Panc1 (cell line): ENCODE data around the gene SERPINF2. TPM values are rescaled to one million over a fixed set of nuclear protein-coding genes. Genes with fewer than 3 reads are reported as not detected.

Experiments
- ATAC-seq: fragments of 200-7000 bp; cut with Tn5 transposase; 2 replicates; pipeline ENCODE4 v1.9.1; 2020; ENCODE audit warnings: mild to moderate bottlenecking, moderate library complexity
- BruUV-seq: library from RNA; stranded (reverse); fragments of 400-500 nt; replicated peaks from 2 replicates; lab custom pipeline; 2021; lab: Mats Ljungman, UMichigan
- CTCF ChIA-PET: fragments of 300-600 bp; sonication (Branson Sonifier 250); formaldehyde crosslinking; loops from one replicate; lab custom pipeline; 2022; ENCODE audit warnings: antibody characterized with exemption; lab: Charles Lee
- POLR2A ChIA-PET: fragments of 300-600 bp; sonication (Branson Sonifier 250); formaldehyde crosslinking; loops from one replicate; lab custom pipeline; 2022; ENCODE audit warnings: antibody characterized with exemption; lab: Charles Lee
- DNase-seq: peaks from one replicate; pipeline ENCODE4 v3.0.0-alpha.2; 2010; ENCODE audit warnings: low read depth, low spot score
- H3K27ac ChIP-seq: 2 replicates; pipeline ENCODE4 v1.5.1; 2011; ENCODE audit warnings: mild to moderate bottlenecking, low read length, inconsistent platforms
- H3K27me3 ChIP-seq: fragments of 200-500 bp; sonication (Bioruptor generic); 2 replicates; pipeline ENCODE4 v1.6.0; 2014; ENCODE audit warnings: low read length, inconsistent platforms; ENCODE audit not compliant: control insufficient read depth, insufficient read depth
- H3K36me3 ChIP-seq: fragments of 200-500 bp; sonication (Bioruptor generic); 2 replicates; pipeline ENCODE4 v1.5.1; 2014; ENCODE audit warnings: inconsistent platforms, mild to moderate bottlenecking, low read length, moderate library complexity; ENCODE audit not compliant: control insufficient read depth, insufficient read depth
- H3K4me1 ChIP-seq: 2 replicates; pipeline ENCODE4 v1.5.1; 2011; ENCODE audit warnings: inconsistent platforms, mild to moderate bottlenecking, low read length, moderate library complexity; ENCODE audit not compliant: control insufficient read depth, insufficient read depth
- H3K4me3 ChIP-seq, 2 experiments: 2 replicates each; pipeline ENCODE4 v1.5.1; 2011 to 2012; ENCODE audit warnings: low read depth in 2 of 2, low read length in 2 of 2, mild to moderate bottlenecking in 2 of 2, inconsistent platforms in 1 of 2, moderate library complexity in 1 of 2
- H3K9me3 ChIP-seq: fragments of 200-500 bp; sonication (Bioruptor generic); 2 replicates; pipeline ENCODE4 v1.5.1; 2014; ENCODE audit warnings: low read depth, mild to moderate bottlenecking, inconsistent platforms, low read length, moderate library complexity; ENCODE audit not compliant: control insufficient read depth, insufficient read depth
- CTCF ChIP-seq: fragments of 450-650 bp; IDR thresholded peaks from 2 replicates; pipeline ENCODE4 v1.5.1; 2017; ENCODE audit warnings: mild to moderate bottlenecking
- POLR2AphosphoS5 ChIP-seq: IDR thresholded peaks from 2 replicates; pipeline ENCODE4 v1.6.1; 2012; ENCODE audit warnings: mild to moderate bottlenecking, low read depth, low read length, moderate library complexity
- REST ChIP-seq, 2 experiments: IDR thresholded peaks; 2 replicates each; pipeline ENCODE4 v1.6.1; 2011 to 2012; ENCODE audit warnings: low read depth in 2 of 2, control low read depth in 1 of 2, low read length in 1 of 2, mild to moderate bottlenecking in 1 of 2, moderate library complexity in 1 of 2; ENCODE audit not compliant: insufficient read depth in 1 of 2
- SIN3A ChIP-seq: IDR thresholded peaks from 2 replicates; pipeline ENCODE4 v1.6.1; 2012; ENCODE audit warnings: low read depth, mild to moderate bottlenecking, low read length, moderate library complexity, borderline replicate concordance; ENCODE audit not compliant: insufficient read depth
- TCF7L2 ChIP-seq: IDR thresholded peaks from 2 replicates; pipeline ENCODE4 v1.6.1; 2011; ENCODE audit warnings: mild to moderate bottlenecking, low read depth, low read length, inconsistent platforms
- in situ Hi-C: cut with HindIII; loops from 2 replicates; pipeline ENCODE4 v1.10.0; 2016; ENCODE audit warnings: low sequenced_read_pairs, low pct_unique_long_range_greater_than_20kb
- intact Hi-C: fragments of 100-400 bp; cut with micrococcal nuclease; formaldehyde crosslinking; loops from one replicate; pipeline ENCODE4 v1.10.0; 2022; ENCODE audit not compliant: unreplicated experiment
- total RNA-seq: library from RNA; stranded (reverse); gene quantifications from one replicate; pipeline ENCODE4 v1.2.1, GENCODE V29; 2021; ENCODE audit not compliant: unreplicated experiment

Gene SERPINF2
- total RNA-seq, 1 experiment from 2014 or later = 0.77 TPM

- Histone ChIP-seq H3K27ac (no peak overlapping the region), H3K36me3 (no peaks in the 10 kb centered on the region), H3K27me3 (no peaks in the 10 kb centered on the region), H3K4me1 (peaks cover 3% of the 10 kb centered on the region), H3K4me3 (no peak overlapping the region), H3K9me3 (no peaks in the 10 kb centered on the region)
- no peak for TF ChIP-seq CTCF
- no peak for TF ChIP-seq SIN3A
- no peak for TF ChIP-seq POLR2AphosphoS5
- TF ChIP-seq REST (IDR thresholded peaks at IDR 0.05; ENCODE audit: insufficient read depth in 1 of 2, low read depth in 2 of 2, low read length in 1 of 2) = no peak
- no peak for TF ChIP-seq TCF7L2
- POLR2A ChIA-PET = interaction anchor here (0.7 kb wide), 1 partner anchor 50 kb away, joined by 4 read pairs; no protein-coding TSS in a partner anchor
- no peak for ATAC-seq
- BruUV-seq = no TSS peak
- intact Hi-C loops = no loop called here
- CTCF ChIA-PET = interaction anchor here (0.6 kb wide), 1 partner anchor 257 kb away, joined by 3 read pairs; no protein-coding TSS in a partner anchor
- no peak for DNase-seq
- in situ Hi-C loops = no loop called here
These were observed 15.9 kb upstream of the SERPINF2 start for GRCh38 chr17:1726626-1727257.

GRCh38 chr17:1727258-1727789 is 15.3 kb upstream of the SERPINF2 start:
- no peak for TF ChIP-seq POLR2AphosphoS5
- no peak for TF ChIP-seq SIN3A
- no peak for TF ChIP-seq REST (IDR thresholded peaks at IDR 0.05; ENCODE audit: insufficient read depth in 1 of 2, low read depth in 2 of 2, low read length in 1 of 2)
- TF ChIP-seq TCF7L2 = no peak
- no peak for TF ChIP-seq CTCF
- Histone ChIP-seq H3K27me3 (no peaks in the 10 kb centered on the region), H3K4me1 (peaks cover 3% of the 10 kb centered on the region), H3K27ac (no peak overlapping the region), H3K9me3 (no peaks in the 10 kb centered on the region), H3K36me3 (no peaks in the 10 kb centered on the region), H3K4me3 (no peak overlapping the region)
- ChIA-PET CTCF (no interaction called here), POLR2A (no interaction called here)
- in situ Hi-C loops = no loop called here
- BruUV-seq = no TSS peak
- intact Hi-C loops = no loop called here
- ATAC-seq (no peak), DNase-seq (no peak)
